Cardiac muscle cell (in vitro differentiated cells and primary cell): ENCODE results near the gene BSG. TPM values are rescaled to one million over a fixed set of nuclear protein-coding genes. Genes with fewer than 3 reads are reported as not detected.
A peak's percentile ranks its signal among the peaks of the same experiment; 100 is the strongest.

Experiments
- DNase-seq, 2 donors: peaks; one replicate each; pipeline versions ENCODE4 v3.0.0 to v3.0.0-alpha.2; 2010 to 2017; ENCODE audit warnings: low read depth in 1 of 2, low spot score in 1 of 2
- H3K27ac ChIP-seq: fragments of 200-600 bp; sonication (generic); 2 replicates; pipeline ENCODE4 v1.5.1; 2016
- H3K27me3 ChIP-seq: fragments of 200-600 bp; sonication (generic); 2 replicates; pipeline ENCODE4 v1.6.0; 2016; ENCODE audit warnings: control low read depth
- H3K36me3 ChIP-seq: fragments of 200-600 bp; sonication (generic); 2 replicates; pipeline ENCODE4 v1.5.1; 2016; ENCODE audit warnings: control low read depth
- H3K4me1 ChIP-seq: fragments of 200-600 bp; sonication (generic); 2 replicates; pipeline ENCODE4 v1.8.1; 2017; ENCODE audit warnings: low read depth, mild to moderate bottlenecking, mixed run types
- H3K4me3 ChIP-seq: fragments of 200-600 bp; sonication (generic); 2 replicates; pipeline ENCODE4 v1.5.1; 2016; ENCODE audit warnings: mild to moderate bottlenecking
- H3K9me3 ChIP-seq: fragments of 200-600 bp; sonication (generic); 2 replicates; pipeline ENCODE4 v1.5.1; 2017; ENCODE audit warnings: low read depth, mild to moderate bottlenecking, control low read depth
- CTCF ChIP-seq: IDR thresholded peaks from 2 replicates; pipeline ENCODE4 v1.5.1; 2012; ENCODE audit warnings: low read depth, mild to moderate bottlenecking, low read length
- polyA plus RNA-seq: library from polyadenylated mRNA; unstranded; fragments of >200 nt; fragmentation: Nextera tagmentation; extraction: Ambion mirVana; gene quantifications from 2 replicates; pipeline ENCODE4 v1.2.1, GENCODE V29; 2016
- total RNA-seq: library from RNA; depleted of rRNA; stranded (reverse); fragments of >200 nt; gene quantifications from 2 replicates; pipeline ENCODE4 v1.2.3, GENCODE V29; 2016

The BSG gene
- total and polyA plus RNA-seq, 2 experiments from 2014 or later, result 826 to 1,204 TPM

- TF ChIP-seq CTCF, result no peak
- H3K4me3 ChIP-seq, result no peak overlapping the region
Observed at GRCh38 chr19:611481-611868, 39.1 kb downstream of the BSG start.

GRCh38 chr19:612941-613340 is 40.5 kb downstream of the BSG start:
- Histone ChIP-seq H3K4me3 (no peak overlapping the region), H3K27ac (no peak overlapping the region), H3K9me3 (no peaks in the 10 kb centered on the region), H3K27me3 (no peaks in the 10 kb centered on the region), H3K36me3 (peaks cover 11% of the 10 kb centered on the region), H3K4me1 (no peaks in the 10 kb centered on the region)
- DNase-seq, result no peak
- no peak for TF ChIP-seq CTCF

More at GRCh38 chr19:611481-611868, 39.1 kb downstream of the BSG start:
- Histone ChIP-seq H3K27ac (no peak overlapping the region), H3K27me3 (no peaks in the 10 kb centered on the region), H3K9me3 (no peaks in the 10 kb centered on the region), H3K4me1 (no peaks in the 10 kb centered on the region), H3K36me3 (peaks cover 8% of the 10 kb centered on the region)
- peak in 1 of 2 donors; percentile 91 for DNase-seq

- H3K27me3 ChIP-seq, result no peaks in the 10 kb centered on the region
- H3K27ac ChIP-seq, result no peak overlapping the region
- H3K36me3 ChIP-seq, result peaks cover 17% of the 10 kb centered on the region
- DNase-seq, result no peak
- no peak overlapping the region for H3K4me3 ChIP-seq
- no peaks in the 10 kb centered on the region for H3K9me3 ChIP-seq
- H3K4me1 ChIP-seq, result no peaks in the 10 kb centered on the region
- TF ChIP-seq CTCF, result no peak
Observed at GRCh38 chr19:613732-614567, 41.6 kb downstream of the BSG start.

- H3K27ac ChIP-seq, result no peak overlapping the region
- no peaks in the 10 kb centered on the region for H3K4me1 ChIP-seq
- no peaks in the 10 kb centered on the region for H3K9me3 ChIP-seq
- no peak overlapping the region for H3K4me3 ChIP-seq
- DNase-seq, result peak in 1 of 2 donors; percentile 27
- TF ChIP-seq CTCF, result no peak
- peaks cover 20% of the 10 kb centered on the region for H3K36me3 ChIP-seq
- no peaks in the 10 kb centered on the region for H3K27me3 ChIP-seq
Observed at GRCh38 chr19:615619-616018, 43.2 kb downstream of the BSG start.

GRCh38 chr19:616062-616700 is 43.8 kb downstream of the BSG start:
- Histone ChIP-seq H3K36me3 (peaks cover 20% of the 10 kb centered on the region), H3K4me3 (no peak overlapping the region), H3K27me3 (no peaks in the 10 kb centered on the region), H3K4me1 (no peaks in the 10 kb centered on the region), H3K9me3 (no peaks in the 10 kb centered on the region), H3K27ac (no peak overlapping the region)
- DNase-seq, result no peak
- TF ChIP-seq CTCF, result no peak
